Stimulated activated CD4-positive, alpha-beta T cell treated with anti-CD3 and anti-CD28 coated beads, Interleukin-12 subunit alpha, Interleukin-12 subunit beta, amount 100 ng/mL, for 48 hours (primary cell): Measurements from ENCODE around the gene DLL3.

Source experiments
- DNase-seq, 3 donors: peaks; one replicate each; pipeline ENCODE4 v3.0.0-alpha.2; 2020; ENCODE audit warnings: low read depth in 2 of 3, low spot score in 1 of 3

The DLL3 gene

GRCh38 chr19:39553082-39553652, 54.4 kb downstream of the DLL3 start:
- DNase-seq, result no peak

GRCh38 chr19:39554701-39555311, 56.1 kb downstream of the DLL3 start:
- no peak for DNase-seq

GRCh38 chr19:39555883-39556282, 57.1 kb downstream of the DLL3 start:
- no peak for DNase-seq
